Activated T-helper 9 cell treated with anti-CD3 and anti-CD28 coated beads, Interleukin-2, amount 50 U/mL, for 16 hours (primary cell): Measurements from ENCODE around the gene GNA12.
"Not testable (repeated sequence)": the region's sequence is repeated elsewhere in the genome, so short reads cannot be mapped to it uniquely, and the experiment has no call there.

Experiments used
- DNase-seq: peaks from one replicate; pipeline ENCODE4 v3.0.0-alpha.2; 2020; ENCODE audit warnings: low read depth

The GNA12 gene

DNA sequence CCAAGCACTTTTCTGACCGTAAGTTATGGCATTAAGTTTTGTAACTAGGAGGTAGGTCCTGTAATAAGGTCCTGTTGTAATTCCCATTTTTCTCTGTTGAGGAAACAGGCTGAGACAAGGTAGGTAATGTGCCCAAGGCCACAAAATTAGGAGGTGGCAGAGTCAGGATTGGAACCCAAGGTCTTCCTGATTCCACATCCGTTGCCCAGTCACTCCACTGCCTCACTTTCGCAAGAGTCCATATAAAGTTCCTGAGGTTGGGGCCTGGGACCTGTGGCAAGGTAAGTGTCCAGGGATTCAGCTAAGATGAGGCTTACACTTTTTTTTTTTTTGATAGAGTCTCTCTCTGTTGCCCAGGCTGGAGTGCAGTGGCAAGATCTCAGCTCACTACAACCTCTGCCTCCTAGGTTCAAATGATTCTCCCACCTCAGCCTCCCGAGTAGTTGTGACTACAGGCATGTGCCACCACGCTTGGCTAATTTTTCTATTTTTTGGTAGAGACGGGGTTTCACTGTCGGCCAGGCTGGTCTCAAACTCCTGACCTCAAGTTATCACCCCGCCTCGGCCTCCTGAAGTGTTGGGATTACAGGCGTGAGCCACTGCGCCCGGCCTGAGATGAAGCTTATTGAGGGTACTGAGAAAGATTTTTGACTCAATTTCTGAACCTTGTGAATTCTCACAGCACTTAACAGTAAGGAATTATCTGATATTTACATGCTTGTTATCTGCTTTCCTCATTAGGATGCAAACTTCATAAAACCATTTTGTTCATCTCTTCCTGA is 20.3 kb upstream of the GNA12 start:
- DNase-seq: no peak

DNA sequence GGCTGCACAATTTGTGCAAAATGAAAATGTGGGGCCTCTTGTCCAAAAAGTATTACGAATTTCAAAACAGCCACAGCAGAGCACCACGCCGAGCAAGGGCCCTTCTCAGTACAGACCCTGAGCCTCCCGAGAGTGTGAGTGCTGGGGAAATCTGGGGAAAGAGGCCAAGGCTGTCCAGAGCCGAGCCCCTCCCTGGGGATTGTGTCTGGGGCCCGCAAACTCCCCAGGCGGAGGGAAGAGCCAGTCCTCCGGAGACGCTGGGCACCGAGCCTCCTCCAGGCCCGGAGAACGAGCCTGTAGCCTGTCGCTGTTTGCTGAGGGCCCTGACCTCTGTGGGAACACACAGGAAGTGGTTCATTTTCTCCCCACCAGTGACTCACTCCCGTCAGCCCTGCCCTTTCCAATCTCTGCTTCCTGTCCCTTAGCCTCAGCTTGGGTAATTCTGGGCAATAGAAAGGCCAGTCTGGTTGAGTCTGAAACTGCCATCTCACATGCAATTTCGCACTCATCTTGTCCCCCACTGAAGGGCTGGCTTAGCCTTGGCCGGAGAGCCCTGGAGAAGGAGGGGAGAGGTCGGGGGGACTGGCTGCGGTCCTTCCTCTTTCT is 19.5 kb upstream of the GNA12 start:
- peak; percentile 57 for DNase-seq

DNA sequence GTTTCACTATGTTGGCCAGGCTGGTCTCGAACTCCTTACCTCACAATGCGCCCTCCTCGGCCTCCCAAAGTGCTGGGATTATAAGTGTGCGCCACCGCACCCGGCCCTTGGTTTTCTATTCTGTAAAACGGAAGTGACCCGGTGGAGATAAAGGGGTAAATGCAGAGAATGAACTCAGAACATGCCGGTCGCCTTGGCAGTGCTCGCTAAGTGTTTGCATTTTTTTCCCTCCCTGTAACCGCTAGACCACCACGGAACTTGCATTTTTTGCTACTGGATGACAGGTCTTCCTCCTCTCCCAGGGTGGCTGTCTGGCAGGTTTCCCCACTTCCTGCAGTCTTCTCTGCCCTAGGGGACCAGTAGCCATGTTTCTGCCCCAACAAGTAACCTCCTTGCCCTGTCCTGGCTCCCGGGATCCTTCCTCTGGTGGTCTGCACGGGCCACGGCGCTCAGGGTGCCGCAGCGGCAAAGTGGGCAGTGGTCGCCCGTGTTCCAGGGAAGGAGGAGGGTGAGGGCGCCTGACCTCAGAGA is 18.8 kb upstream of the GNA12 start:
- no peak for DNase-seq

DNA sequence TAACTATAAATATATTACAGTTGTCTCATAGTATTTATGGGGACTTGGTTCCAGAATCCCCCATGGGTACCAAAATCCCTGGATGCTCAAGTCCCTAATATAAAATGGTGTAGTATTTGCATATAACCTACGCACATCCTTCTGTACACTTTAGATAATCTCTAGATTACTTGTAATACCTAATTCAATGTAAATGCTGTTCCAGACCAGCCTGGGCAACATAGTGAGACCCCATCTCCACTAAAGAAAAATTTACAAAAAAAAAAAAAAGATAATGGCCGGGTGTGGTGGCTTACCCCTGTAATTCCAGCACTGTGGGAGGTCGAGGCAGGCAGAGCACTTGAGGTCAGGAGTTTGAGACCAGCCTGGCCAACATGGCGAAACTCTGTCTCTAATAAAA is 17.4 kb upstream of the GNA12 start:
- DNase-seq: no peak

DNA sequence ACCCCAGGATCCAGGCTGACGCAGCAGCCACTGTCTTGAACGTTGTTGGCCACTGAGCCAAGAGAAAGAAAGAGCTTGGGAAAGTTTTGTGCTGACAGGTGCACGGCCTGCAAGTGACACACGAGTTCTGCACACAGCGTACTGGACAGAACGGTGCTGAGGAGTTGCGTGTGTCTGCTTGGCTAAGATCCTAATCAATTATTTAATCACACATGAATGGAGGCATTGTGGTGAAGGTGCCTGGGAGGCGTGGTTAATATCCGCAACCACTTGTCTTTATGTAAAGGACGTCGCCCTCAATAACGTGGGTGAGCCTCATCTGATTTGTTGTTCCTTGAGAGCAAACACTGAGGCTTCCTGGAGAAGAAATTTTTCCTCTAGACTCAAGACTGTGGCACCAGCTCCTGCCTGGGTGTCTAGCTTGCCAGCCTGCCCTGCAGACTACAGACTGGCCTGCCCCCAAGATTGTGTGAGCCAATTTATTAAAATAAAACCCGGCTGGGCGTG is 16.6 kb upstream of the GNA12 start:
- no peak for DNase-seq

DNA sequence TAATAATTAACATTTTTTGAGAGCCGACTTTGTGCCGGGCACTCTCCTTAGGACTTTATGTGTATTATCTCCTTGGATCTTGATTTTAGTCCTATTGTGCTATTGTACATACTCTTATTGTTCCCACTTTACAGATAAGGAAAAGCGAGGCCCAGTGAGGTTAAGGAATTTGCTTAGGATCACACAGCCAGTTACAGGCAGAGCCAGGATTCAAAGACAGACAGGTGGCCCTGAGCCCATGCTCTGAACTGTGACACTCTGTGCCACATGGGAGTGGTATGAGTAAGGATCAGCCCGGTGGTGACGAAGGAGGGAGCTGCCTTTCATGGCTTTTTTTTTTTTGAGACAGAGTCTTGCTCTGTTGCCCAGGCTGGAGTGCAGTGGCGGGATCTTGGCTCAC is 15.8 kb upstream of the GNA12 start:
- DNase-seq: no peak

DNA sequence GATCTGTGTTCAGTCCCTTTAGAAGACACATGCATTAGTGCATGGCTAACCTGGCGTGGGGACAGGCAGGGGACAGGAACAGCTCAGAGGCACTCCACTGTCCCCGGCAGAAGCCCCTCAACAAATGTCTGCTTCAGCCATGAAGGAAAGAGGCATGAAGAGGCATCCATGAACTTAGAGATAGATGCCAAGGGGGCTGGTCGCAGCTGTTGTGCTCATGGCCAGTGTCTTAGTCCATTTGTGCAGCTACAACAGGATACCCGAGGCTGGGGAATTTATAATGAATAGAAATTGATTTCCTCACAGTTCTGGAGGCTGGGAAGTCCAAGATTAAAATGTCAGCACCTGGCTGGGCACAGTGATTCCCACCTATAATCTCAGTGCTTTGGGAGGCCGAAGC is 14.5 kb upstream of the GNA12 start:
- no peak for DNase-seq

DNA sequence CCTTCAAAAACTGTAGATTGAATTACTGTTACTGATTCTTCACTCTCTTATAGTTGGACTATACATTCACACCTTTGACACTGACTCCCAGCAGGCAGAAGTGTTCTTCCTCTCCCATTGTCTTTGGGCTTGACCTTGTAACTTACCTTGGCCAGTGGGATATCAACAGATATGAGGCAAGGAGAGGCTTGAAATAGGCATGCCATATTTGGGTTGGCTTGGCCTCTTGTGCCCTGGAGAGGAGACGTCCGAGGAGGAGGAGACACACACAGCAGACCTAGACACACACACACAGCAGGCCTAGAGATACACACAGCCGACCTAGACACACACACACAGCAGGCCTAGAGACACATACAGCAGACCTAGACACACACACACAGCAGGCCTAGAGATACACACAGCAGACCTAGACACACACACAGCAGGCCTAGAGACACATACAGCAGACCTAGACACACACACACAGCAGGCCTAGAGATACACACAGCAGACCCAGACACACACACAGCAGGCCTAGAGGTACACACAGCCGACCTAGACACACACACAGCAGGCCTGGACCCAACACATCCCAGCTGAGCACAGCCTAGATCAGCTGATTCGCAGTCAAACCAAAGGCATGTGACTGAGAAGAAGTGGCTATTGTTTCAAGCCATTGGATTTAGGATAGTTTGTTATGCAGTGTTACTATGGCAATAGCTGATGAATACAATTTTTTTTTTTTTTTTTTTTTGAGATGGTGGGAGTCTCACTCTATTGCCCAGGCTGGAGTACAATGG is 12.5 kb upstream of the GNA12 start:
- DNase-seq: no peak

DNA sequence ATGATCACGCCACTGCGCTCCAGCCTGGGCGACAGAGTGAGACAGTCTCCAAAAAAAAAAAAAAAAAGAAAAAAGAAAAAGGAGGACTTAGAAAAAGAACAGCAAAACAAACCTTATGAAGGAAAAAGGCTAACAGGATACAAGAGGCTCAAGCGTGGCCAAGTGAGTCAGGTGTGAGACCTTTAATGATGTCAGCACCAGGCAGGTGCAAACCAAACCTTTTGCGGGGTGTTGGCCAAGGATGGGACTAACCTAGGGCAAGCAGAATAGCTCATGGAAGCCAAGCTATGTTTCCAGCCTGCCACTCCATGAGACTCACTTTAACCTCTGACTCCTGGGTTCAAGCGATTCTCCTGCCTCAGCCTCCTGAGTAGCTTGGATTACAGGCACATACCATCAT is 11.3 kb upstream of the GNA12 start:
- no peak for DNase-seq

DNA sequence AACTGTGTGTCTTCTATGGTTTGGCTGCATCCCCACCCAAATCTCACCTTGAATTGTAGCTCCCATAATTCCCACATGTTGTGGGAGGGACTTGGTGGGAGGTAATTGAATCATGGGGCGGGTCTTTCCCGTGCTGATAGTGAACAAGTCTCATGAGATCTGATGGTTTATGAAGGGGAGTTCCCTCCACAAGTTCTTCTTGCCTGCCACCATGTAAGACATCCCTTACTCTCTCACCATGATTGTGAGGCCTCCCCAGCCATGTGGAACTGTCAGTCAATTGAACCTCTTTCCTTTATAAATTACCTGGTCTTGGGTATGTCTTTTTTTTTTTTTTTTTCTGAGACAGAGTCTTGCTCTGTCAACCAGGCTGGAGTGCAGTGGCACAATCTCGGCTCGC is 9.4 kb upstream of the GNA12 start:
- DNase-seq: not testable (repeated sequence)

DNA sequence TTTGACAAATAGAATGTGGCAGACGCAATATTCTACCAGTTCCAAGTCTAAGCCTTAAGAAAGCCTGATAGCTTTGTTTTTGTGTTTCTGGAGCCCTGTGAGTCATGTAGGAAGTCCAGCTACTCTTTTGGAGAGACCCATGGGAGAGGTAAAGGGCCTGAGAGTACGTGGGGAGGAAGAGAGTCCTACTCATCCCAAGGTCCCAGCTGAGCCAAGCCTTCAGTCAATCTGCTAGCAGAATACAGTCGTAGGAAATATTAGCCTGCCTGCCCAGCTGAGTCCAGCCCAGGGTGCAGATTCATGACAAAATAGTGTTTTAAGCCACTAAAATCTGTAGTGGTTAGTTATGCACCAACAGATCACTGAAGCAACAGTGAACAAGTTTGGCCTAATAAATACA is 9.0 kb upstream of the GNA12 start:
- DNase-seq: no peak

DNA sequence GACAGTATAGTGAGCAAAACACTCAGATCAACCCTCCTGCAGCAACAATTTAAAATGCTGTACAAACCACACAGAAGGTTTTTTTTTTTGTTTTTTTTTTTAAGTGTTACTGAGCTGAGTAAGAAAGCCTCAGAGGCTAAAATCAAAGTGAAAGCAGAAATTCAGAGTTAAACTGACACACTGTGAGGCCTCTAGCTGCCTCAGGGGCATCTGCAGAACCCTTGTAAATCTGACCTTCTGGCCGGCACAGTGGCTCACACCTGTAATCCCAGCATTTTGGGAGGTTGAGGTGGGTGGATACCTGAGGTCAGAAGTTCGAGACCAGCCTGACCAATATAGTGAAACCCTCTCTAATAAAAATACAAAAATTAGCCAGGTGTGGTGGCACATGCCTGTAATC is 7.4 kb upstream of the GNA12 start:
- no peak for DNase-seq

DNA sequence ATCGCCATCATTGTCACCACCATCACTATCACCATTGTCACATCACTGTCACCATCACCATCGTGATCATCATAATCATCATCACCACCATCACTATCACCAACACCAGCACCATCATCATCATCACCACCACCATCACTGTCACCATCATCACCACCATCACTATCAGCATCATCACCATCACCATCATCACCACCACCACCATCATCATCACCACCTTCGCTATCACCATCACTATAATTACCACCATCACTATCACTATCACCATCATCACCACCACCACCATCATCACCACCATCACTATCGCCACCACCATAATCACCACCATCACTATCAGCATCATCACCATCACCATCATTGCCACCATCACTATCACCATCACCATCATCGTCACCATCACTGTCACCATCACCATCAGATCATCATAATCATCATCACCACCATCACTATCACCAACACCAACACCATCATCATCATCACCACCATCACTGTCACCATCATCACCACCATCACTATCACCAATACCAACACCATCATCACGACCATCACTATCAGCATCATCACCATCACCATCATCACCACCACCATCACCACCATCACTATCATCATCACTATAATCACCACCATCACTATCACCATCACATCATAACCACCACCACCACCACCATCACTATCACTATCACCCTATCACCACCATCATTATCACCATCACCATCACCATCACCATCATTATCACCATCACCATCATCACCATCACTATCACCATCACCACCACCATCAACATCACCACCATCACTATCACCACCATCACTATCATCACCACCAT is 6.0 kb upstream of the GNA12 start:
- no peak for DNase-seq

DNA sequence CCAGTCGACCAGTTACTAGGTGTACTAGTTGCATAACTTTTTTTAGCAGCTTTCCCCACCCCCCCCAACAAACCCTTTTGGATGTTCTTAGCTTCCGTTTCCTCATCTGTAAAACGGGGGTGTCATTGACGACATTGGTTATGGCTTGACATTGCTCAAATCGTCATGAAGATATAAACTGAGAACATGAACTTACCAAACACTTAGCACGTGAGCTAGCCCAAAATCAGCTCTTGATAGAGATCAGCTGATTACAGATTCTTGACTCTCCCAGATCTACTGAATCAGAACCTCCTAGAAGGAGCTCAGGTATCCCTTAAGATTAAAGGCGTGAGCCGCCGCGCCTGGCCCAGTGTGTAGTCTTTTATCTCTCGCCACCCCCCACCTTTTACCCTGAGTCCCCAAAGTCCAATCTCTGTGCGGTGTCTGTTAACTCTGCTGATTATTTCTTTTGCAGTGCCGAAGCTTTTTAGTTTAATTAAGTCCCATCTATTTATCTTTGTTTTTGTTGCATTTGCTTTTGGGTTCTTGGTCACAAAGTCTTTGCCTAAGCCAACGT is 1.0 kb upstream of the GNA12 start:
- DNase-seq: no peak

DNA sequence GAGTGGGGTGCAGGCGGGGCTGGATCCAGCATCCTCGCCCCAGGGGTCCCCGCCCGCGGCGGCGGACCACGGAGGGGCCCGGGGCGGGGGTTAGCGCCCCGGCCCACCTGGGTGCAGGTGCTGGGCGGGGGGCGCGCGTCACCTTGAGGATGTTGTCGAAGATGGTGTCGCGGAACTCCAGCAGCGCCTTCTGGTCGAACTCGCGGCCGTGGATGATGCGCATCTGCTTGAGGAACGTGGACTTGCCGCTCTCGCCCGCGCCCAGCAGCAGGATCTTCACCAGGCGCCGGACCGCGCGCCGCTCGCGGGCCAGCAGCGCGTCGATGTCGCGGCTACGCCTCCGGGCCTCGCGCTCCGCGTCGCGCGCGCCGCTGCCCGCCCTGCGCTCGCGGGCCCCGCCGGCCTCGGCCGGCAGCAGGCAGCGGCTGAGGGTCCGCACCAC is 376 bp downstream of the GNA12 start:
- DNase-seq: peak; percentile 13

DNA sequence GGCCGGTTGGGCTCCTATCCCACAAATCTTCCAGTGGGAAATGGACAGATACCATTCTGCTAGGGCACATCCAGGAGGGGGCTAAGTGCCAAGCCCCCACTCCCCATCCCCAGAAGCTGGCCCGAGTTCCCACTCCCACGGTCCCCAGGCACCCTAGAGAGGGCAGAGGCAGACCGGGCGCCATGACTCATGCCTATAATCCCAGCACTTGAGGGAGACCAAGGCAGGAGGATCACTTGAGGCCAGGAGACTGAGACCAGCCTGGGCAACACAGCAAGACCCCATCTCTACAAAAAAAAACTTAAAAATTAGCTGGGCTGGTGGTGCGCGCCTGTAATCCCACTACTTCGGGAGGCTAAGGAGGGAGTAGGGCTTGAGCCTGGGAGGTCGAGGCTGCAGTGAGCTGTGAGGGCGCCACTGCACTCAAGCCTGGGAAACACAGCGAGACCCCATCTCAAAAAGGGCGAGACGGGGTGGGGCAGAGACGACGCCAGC is 870 bp downstream of the GNA12 start:
- DNase-seq: no peak

DNA sequence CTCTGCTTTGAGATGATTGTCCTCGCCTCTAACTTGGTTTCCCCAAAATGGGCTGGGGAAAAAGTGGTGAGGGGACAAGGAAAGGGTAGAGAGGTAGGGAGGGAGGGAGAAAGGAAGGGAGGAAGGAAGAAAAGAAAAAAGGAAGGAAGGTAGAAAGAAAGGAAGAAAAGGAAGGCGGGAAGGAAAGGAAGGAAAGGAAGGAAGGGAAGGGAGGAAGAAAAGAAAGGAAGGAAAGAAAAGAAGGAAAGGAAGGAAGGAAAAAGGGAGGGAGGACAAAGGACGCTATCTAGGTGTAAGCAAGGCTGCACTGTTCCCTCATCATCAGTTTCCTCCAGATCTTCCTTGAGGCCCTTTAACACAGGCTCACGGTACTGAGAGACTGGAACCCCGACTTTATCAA is 2.2 kb downstream of the GNA12 start:
- no peak for DNase-seq

DNA sequence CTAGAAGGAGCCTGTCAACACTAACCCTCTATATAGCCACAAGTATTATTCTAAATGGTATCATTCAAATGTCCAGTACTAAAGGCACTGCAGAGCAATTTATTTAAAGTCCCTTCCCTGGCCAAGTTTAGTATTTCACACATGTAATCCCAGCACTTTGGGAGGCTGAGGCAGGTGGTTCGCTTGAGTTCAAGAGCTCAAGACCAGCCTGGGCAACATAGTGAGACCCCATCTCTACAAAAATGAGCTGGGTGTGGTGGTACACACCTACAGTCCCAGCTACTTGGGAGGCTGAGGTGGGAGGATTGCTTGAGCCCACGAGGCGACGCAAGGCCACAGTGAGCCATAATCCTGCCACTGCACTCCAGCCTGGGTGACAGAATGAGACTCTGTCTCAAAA is 3.6 kb downstream of the GNA12 start:
- no peak for DNase-seq

DNA sequence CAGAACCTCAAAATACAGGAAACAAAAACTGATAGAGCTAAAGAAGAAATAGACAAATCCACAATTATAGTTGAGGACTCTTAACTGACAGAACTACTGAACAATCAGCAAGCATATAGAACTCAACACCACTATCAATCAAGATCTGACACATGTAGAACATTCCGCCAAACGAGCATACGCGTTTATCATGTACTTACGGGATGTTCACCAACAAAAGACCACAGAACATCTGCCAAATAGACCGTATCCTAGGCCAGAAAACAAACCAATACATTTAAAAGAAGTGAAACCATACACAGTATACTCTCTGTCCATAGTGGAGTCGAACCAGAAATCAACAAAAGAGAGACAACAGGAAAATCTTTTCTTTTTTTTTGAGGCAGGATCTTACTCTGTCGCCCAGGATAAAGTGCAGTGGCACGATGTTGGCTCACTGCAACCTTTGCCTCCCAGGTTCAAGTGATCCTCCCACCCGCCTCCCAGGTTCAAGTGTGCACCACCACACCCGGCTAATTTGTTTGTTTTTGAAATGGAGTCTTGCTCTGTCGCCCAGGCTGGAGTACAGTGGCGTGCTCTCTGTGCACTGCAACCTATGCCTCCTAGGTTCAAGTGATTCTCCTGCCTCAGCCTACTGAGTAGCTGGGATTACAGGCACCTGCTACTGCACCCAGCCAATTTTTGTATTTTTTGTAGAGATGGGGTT is 5.1 kb downstream of the GNA12 start:
- no peak for DNase-seq

DNA sequence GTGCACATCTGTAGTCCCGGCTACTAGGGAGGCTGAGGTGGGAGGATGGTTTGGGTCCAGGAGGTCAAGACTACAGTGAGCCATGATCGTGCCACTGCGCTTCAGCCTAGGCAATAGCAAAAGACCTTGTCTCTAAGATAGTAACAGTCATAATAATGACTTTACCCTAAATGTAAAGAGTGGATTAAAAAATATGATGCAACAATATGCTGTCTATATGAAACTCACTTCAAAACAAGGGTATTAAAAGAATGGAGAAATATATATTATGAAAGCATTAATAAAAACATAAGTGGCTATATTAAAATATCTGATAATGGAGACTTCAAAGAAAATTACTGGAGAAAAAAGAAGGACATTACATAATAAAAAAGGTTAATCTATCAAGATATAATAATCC is 5.7 kb downstream of the GNA12 start:
- DNase-seq: no peak

DNA sequence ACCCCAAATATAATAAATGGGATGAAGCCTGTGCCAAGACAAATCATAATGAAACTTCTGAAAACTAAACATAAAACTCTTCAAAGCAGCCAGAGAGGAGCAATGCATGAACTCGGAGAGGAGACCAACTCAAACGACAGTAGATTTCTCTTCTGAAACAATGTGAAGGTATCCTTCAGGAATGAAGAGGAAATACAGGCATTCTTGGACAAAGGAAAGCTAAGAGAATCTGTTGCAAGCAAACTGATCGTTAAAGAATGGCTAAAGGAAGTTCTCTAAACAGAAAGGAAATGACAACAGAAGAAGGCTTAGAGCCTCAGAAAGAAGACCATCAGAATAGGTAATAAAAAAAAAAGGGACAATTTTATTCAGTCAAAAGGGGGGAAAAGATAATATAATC is 6.6 kb downstream of the GNA12 start:
- DNase-seq: no peak
